ENCODE results near the gene SBK1.

SBK1 gene

GRCh38 chr16:28290859-28291254 is 1.5 kb upstream of the SBK1 start:
- peak overlapping the region; percentile 84; the same call in 1 of the 2 replicates for H3K27ac ChIP-seq
- TF ChIP-seq CTCF (conservative IDR thresholded peaks at IDR 0.05) (no peak), ZFX (IDR thresholded peaks at IDR 0.05) (no peak)

- TF ChIP-seq CTCF (conservative IDR thresholded peaks at IDR 0.05) (no peak), ZFX (IDR thresholded peaks at IDR 0.05) (no peak)
- H3K27ac ChIP-seq, result peak overlapping the region; percentile 84
Measured at GRCh38 chr16:28292731-28293600, 641 bp downstream of the SBK1 start.

GRCh38 chr16:28293601-28293960 is 1.3 kb downstream of the SBK1 start:
- peak overlapping the region; percentile 84; the same call in 1 of the 2 replicates for H3K27ac ChIP-seq
- TF ChIP-seq CTCF (conservative IDR thresholded peaks at IDR 0.05), result no peak
- no peak for TF ChIP-seq ZFX (IDR thresholded peaks at IDR 0.05)

- TF ChIP-seq ZFX (IDR thresholded peaks at IDR 0.05), result no peak
- TF ChIP-seq CTCF (conservative IDR thresholded peaks at IDR 0.05), result no peak
- H3K27ac ChIP-seq, result no peak overlapping the region
Measured at GRCh38 chr16:28294201-28294600, 1.9 kb downstream of the SBK1 start.

- no peak overlapping the region for H3K27ac ChIP-seq
- TF ChIP-seq ZFX (IDR thresholded peaks at IDR 0.05), result no peak
- no peak for TF ChIP-seq CTCF (conservative IDR thresholded peaks at IDR 0.05)
Measured at GRCh38 chr16:28295276-28295675, 3.0 kb downstream of the SBK1 start.

GRCh38 chr16:28297308-28297707 is 5.0 kb downstream of the SBK1 start:
- no peak for TF ChIP-seq ZFX (IDR thresholded peaks at IDR 0.05)
- no peak for TF ChIP-seq CTCF (conservative IDR thresholded peaks at IDR 0.05)
- no peak overlapping the region for H3K27ac ChIP-seq

GRCh38 chr16:28297784-28298510 is 5.6 kb downstream of the SBK1 start:
- TF ChIP-seq CTCF (conservative IDR thresholded peaks at IDR 0.05) (no peak), ZFX (IDR thresholded peaks at IDR 0.05) (no peak)
- no peak overlapping the region for H3K27ac ChIP-seq
